Limb (tissue), 2 donors: ENCODE results near the gene SDK1.
A peak's percentile ranks its signal among the peaks of the same experiment; 100 is the strongest.

Experiments
- DNase-seq, 2 donors: peaks; one replicate each; pipeline ENCODE4 v3.0.0-alpha.2; 2016; ENCODE audit errors: extremely low spot score in 2 of 2

Gene SDK1

DNA sequence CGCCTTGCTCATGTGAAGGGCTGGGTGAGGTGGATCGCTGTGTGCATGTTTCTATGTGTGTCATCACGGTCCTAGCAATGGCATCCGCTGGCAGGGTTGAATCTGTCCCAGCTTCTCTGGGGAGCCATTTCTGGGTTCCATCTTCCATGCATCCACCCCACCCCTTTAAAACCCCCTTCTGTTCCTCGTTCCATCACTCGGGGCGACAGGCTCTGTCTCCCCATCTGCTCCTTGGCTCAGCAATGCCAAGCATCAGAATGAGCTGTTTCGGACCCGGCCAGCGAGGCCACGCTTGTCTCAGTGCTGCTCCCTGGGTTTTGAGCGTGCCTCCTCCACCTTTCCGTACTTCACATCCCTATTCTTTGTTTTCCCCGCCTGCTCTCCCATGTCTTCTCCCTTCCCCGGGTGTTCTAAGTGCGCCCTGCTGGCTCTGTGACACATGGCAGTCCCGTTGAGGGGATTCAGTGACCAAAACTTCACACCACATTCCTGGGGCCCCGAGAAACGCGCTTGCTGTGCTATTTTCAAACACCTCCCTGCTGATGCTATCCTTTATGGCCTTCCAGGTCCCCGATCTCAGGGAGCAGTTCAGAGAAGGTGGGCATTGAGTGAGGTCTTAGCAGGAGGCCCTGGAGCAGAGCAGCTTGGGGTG, 827.0 kb downstream of the SDK1 start:
- no peak for DNase-seq

DNA sequence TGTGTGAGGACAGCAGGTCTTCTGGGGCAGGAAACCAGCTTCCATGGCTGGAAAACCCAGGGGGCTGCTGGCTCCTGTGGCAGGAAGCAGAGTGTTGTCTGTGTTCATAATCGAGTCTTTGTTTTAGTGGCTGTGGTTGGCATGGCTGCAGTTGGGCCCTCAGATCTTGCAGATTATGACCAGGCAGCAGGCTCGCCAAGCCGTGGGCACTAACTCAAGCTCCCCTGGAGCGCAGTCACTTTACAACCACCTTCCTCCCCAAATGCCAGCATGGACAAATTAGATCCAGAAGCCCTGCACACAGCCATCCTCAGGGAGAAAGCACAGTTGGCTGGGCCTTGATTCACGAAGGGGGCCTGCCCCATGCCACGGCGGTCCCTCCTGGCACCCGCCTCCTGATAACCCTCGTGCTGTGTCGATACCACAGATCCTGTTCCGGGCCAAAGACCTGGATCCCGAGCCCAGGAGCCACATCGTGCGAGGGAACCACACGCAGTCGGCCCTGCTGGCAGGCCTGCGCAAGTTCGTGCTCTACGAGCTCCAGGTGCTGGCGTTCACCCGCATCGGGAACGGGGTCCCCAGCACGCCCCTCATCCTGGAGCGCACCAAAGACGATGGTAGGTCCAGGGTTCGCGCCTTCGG, 828.5 kb downstream of the SDK1 start:
- DNase-seq: no peak

DNA sequence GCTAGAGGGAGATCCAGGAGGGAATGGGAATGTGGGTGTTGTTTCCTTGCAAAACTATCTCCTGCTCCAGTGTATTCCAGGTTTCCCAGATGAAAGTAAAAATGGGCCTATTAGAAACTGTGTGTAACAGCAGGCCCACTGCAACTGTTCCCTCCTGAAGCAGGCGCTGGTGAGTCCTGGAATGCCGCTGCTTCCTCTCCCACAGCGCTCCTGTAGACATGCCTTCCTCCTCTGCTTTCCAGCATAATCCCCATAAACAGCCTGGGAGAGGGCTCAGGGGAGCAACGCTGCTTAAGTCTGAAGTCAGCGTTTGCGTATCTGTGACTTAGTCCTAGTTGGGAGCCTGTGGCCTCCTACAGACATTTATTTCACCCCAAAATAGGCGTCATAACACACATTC, 830.0 kb downstream of the SDK1 start:
- no peak for DNase-seq

DNA sequence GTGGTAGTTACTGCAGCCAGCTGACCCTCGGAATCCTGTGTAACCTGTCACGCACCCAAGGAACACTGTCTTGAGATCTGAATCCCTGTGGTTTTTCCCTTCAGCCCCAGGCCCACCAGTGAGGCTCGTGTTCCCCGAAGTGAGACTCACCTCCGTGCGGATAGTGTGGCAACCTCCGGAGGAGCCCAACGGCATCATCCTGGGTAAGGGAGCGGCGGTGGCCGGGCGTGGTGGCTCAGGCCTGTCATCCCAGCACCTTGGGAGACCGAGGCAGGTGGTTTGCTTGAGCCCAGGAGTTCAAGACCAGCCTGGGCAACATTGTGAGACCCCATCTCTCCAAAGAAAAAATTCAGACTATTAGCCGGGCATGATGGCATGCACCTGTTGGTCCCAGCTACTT, 831.2 kb downstream of the SDK1 start:
- DNase-seq: no peak

DNA sequence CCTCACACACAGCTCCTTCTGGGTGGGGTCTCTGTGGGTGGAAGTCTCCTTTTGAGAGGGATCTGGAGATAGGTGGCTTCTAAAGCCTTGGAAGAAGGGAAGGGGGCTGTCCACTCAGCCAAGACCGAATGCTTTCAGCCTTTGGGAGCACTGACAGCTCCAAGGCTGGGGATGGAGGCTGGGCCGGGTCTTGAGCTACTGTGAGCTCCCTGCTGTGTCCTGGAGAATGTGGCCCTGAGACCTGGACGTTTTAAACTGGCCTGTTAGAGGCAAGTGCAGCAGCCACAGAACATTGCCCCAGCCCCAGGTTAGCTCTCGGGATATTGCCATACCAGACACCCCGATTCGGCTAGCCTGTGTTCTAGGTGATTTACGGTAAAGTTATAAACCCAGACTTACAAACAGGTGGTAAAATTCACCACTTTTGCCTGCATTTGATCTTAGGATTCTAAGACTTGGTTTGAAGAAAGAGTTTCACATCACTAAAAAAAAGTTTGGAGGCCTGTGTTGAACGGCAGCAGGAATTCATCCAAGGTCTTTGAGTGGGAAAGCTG, 832.5 kb downstream of the SDK1 start:
- no peak for DNase-seq

DNA sequence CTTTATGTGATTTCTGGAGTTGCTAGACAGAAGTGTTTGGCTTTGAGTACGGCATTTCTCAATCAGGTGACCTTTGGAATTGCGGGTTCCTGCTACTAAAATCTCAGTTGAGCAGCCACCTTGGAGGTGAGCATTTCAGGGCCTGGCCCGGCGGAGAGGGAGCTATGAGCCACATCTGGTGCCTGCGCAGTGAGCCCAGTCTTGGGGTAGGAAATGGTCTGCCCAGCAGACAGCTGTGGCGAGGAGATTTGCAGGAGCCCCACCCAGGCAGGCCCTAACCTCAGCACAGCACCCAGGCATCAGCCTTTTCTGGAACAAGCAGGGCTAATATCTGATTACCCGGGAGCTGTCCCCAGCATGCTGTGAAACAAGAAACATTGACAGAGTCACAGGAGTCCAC, 833.2 kb downstream of the SDK1 start:
- no peak for DNase-seq

DNA sequence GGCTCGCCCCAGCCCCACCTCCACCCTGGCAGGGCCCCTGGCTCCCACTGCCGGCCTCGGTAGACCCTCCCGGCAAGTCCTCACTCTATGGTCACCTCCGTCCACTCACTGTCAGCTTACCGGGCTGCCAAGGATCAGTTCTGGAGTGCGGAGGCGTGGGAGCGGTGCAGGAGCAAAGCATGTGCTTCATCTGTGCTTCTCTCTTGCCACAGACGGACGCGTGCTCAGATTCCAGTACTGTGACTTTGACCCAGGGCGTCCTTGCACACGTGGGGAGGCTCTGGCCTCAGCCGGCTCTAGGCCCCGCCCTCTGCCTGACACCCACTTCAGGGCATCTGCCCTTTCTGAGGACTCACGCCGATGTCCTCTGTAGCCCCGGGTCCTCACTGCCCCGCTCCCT, 833.6 kb downstream of the SDK1 start:
- no peak for DNase-seq

DNA sequence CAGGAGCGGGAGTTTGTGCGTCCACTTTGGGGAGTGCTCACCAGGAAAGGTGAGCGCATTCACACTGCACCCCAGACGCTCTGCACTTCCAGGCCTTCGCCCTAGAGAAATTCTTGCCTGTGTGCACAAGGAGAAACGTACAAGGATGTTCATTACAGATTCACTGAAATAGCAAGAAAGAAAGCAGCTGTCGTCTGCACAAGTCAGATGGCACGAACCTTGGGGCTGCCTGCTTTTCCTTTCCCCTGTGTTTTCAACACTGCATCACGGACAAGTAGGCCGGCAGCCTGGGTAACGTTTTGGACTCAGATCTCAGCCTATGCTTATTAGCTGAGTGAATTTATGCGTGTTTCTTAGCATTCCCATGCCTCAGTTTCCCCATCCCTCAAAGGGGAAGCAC, 834.2 kb downstream of the SDK1 start:
- no peak for DNase-seq

DNA sequence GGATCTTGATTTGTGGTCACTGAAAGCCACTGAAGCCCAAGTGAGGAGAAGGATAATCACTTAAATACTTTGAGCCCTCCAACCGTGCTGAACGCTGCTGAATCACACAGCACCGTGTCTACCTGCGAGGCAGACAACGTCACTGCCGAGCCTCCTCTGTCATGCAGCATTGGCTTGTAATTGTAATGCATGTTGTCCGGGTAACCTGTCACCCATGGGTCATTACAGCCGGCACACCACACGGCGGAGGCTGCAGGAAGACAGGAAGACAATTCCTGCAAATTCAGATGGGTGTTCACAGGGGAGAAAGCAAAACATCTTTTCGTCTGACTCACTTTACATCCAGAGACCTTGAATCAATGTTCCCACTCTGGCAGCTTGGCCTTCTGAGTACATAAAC, 835.0 kb downstream of the SDK1 start:
- no peak for DNase-seq

DNA sequence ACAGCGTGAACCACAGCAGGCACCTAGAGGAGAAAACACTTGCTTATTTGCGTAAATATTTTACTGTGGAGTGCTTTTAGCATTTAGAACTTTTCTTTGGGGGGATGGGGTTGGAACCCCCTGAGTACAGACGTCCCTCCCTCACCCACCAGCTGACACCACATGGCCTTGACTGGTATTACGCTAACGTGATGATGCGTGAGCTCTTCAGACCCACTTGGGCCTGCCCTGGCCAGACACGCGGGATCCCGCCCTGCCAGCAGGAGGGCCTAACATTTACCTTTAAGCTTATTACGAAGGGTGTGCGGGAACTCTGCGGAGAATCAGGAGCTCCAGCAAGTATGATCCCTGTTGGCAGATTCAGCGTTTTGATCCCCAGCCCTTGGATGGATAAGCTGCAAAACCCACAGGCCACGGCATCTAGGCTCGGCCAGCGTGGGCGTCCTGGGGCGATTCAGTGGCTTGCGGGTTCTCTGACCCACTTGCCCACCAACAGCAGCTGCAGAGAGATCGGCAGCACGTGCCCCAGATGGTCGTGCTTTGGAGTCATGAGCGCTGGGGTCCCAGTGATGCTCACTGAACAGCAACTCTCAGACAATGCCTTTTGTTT, 835.6 kb downstream of the SDK1 start:
- peak in 1 of 2 donors; percentile 22 for DNase-seq

DNA sequence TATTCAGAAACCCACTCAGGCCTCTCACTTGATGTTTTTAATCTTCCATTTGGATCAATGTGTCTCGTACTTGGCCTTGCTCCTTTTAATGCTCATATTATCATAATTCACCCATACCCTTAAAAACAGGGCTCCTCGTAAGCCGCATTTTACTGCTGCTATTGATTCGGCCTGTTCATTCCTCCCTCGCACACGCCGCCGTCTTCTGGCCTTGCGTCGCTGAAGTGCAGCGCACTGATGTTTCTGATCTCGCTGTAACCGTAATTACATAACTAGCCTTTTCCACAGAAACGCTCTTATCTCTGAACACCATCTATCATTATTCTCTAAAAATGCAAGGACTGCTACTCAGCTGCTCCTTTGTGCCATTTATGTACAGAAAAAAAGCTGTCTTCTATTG, 836.5 kb downstream of the SDK1 start:
- no peak for DNase-seq

DNA sequence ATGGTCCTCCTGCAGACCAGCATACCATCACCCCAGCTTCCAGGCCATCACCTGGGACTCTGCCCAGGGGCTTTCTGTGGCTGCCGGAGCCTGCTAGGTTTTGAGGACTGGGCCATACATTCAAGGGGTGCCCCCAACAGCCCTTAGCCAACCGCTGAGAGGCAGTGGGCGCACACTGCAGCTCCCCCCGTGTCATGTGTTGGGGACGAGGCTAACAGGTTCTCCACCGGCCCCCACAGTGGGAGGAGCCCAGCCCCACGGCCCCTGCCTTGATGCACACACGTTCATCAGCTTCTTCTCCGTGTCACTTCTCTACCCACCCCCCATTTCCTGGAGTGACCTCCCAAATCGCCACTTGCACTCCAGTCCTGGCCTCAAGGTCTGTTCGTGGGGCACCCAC, 837.8 kb downstream of the SDK1 start:
- DNase-seq: no peak

DNA sequence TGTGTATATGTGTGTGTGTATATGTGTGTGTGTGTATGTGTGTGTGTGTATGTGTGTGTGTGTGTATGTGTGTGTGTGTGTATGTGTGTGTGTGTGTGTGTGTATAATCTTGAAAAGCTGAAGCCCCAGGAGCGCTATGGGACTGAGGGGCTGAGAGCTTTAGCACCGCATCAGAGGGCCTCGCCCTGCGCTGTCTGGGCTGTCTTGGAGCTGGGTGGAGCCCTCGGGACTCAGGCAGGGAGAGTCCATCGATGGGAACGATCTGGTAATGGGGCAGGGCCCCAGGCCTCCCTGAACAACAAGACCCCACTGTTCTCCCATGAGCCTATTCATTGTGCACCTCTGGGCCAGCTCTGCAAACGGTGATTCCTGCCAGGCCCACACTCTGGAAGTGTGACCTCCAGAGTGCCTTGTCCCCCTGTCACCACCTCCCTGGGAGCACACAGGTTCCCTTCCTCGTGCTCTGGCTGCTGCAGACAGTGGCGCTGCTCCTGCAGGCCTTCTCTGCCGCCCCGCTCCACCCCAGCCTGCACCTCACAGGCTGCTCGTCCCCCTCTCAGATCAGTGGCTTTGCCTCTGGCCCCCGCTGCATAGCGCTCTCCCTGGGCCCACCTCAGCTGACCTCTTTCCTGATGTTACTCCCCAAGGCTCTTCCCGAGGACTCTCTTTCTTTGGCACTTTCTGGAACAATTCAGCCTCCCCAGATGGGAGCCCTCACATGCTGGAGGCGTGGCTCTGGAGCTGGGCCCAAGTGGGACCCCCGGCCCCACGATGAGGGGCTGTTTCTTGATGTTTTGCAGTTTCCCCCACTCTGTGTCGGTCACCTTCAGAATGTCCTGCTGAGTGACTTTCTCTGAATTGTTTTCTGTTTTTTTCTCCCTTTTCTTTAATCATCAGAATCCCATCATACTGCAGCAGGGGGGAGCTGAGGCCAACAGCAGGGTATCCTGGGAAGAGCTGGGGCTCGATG, 838.9 kb downstream of the SDK1 start:
- DNase-seq: no peak

DNA sequence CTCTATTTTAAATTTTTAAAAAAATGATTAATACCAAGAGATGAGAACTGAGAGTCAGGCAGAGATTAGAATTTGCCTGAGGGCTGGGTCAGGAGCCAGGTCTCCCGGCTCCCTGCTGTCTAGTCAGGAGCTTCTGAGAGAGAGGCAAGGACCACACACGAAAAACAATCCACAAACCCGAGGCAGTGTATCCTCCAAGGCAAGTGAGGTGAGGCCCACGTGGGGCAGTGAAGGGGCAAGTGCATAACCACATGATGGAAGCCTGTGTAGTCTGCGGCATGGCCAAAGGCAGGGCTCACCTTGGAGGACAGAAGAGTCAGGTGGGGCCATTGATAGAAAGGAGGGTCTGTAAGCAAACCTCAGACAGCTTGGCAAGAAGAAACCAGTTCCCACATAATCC, 839.9 kb downstream of the SDK1 start:
- no peak for DNase-seq

DNA sequence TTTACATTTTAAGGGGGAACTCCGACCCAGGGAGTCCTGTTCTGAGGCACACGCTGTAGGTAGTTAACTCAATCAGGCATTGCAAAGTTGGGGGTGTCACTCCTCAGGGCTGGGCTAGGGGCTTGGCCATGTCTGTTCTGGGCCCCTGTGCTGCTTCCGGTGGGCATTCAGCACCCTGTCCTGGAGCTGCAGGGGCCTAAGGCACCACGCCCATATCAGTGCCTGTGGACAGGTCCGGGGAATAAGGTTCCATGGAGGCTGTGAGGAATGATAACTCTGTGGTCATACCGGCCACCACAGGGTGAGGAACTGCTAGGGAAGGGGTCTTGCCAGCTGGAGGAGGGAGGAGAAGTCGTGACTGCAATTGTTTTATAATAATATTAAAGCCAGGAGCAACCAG, 842.0 kb downstream of the SDK1 start:
- DNase-seq: no peak

DNA sequence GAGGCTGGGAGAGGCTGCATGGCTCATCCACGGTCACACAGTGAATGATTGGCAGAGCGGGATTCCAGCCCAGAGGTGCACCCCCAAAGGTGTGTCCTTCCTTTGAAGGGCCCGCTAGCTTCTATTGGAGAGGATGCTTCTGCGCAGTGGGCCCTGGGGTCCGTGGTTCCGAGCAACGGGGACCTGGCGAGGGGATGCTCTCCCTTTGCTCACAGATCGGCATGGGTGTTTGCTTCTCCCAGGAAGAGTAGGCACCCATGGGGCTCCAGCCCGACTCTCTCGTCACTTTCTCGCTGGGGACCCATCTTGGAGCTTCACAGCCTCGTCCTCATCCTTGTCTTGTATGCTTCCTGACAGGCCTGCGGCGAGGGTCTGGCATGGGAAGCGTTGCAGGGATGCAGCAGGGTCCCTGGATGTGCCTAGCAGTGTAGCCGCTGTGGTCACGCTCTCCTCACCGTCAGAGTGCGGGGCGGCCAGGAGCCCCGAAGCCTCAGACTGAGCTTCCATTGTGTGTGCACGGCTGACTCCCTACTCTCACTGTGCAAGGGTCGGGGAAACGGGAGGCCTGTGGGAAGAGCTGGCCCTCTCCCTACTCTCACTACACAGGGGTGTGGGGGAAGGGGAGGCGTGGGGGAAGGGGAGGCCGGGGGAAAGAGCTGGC, 842.6 kb downstream of the SDK1 start:
- no peak for DNase-seq

DNA sequence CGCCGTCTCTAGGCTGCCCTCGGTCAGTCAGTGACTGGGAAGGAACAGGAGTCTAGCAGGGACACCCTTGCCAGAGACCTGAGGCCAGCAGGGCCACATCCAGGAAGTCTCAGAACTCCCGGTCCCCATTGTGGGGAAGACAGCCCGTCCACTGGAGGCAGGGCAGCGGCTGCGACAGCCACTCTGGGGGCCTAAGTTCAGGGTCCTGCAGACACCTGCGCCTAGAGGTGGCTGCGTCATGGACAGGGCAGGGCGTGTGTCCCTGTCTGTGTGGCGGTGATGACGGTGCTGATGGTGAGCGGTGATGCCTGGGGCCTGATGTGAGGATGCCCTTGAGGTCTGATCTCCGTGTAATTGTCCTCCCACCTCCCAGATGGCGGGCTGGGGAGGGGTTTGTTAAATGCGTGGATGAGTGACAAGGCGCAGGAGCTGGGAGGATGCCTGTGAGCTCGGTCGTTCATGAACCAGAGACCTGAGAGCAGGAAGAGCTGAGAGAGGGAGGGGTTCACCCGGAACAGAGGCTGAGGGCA, 843.2 kb downstream of the SDK1 start:
- no peak for DNase-seq

DNA sequence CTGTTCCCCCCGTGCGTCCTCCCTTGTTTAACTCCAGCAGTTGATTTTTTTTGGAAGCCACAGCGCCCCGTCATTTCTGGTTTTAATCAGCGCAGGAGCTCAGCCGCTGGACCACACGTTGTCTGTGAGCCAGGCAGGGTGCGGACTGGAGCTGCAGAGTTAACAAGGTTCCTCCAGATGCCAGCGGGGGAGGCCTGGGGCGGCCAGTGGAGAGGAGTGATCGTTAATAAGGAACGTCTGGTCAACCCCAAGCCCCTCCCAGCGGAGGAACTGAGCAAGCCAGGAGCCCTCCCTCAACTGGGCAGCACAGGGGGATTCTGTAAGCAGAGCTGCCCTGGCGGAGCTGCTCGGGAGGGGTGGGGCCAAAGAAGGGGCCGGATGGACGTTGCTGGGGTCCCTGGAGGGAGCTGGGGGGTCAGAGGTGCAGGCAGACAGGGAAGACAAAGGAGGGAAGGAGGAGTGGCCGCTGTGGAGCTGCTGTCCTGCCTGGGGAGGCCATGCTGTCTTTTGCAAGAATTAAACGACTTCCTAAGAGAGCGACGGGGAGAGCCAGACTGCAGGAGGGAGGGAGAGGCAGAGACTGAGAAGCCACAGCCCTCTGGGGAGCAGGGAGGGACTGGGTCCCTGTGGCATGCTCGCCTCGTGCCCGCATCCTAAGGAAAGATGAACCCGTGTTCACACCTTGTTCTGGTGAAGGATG, 843.9 kb downstream of the SDK1 start:
- peak; percentile 44 to 74 for DNase-seq

DNA sequence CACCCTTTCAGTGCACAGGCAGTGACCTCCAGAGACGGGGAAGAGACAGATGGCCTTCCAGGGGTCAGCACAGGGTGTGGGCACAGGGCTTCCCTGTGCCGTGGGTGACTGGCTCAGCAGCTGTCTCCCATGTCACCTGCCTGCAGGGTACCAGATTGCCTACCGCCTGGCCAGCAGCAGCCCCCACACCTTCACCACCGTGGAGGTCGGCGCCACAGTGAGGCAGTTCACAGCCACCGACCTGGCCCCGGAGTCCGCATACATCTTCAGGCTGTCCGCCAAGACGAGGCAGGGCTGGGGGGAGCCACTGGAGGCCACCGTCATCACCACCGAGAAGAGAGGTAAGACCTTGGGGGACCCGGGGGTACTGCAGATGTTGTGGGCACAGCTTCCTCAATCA, 844.5 kb downstream of the SDK1 start:
- DNase-seq: no peak

DNA sequence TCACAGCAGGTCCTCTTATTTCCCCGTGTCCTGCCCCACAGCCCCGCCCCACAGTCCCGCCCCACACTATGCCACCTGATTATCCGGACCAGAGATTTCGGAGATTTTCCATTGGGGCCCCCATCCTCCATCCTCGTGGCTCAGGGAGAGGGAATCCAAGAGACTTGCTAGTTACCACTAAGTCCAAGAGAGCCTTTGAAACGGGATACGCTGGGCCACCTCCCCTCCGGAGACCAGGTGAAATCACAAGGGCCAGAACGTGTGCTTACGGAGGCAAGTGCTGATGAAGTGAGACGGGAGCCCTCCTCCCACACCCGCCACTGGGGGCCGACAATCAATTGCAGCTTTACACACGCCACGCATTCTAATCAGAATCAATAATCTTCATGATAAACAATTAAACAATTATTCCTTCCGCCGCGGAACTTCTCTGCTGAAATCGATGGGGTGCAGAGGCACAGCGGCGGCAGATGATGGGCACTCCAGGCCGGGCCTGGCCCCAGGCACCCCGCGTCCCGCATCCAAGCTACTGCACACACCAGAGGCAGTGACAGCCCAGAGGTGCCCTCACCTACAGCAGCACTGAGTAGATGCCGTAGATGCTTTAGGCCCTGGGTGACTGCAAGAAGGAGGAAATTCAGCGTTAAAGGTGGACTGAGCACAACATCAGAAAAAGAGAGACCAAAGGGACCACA, 847.0 kb downstream of the SDK1 start:
- DNase-seq: no peak
